Measurements from ENCODE around the gene OSBPL6. TPM values are rescaled to one million over a fixed set of nuclear protein-coding genes. Genes with fewer than 3 reads are reported as not detected.

Gene OSBPL6
- total and polyA plus RNA-seq, 4 donors: 1.3 to 3.3 (median 2.2) TPM

GRCh38 chr2:178250429-178250828 lies 56.1 kb downstream of the OSBPL6 start:
- H3K4me3 ChIP-seq (ENCODE audit: low read depth in 1 of 3, low read length in 3 of 3): no peak overlapping the region
- H3K27me3 ChIP-seq (ENCODE audit: control insufficient read depth in 4 of 4, insufficient read depth in 4 of 4, low read length in 3 of 4): no peaks in the 10 kb centered on the region
- no peak for DNase-seq (ENCODE audit: low spot score)
- WGBS: 78% methylated on average over 6 of the region's 6 CpGs
- no peaks in the 10 kb centered on the region for H3K9me3 ChIP-seq (ENCODE audit: control insufficient read depth in 4 of 4, low read length in 3 of 4)
- no peak overlapping the region for H3K9ac ChIP-seq (ENCODE audit: low read depth in 1 of 2, low read length in 2 of 2)
- no peak overlapping the region for H3K27ac ChIP-seq (ENCODE audit: low read depth in 1 of 2, low read length in 2 of 2)
- H3K36me3 ChIP-seq (ENCODE audit: control insufficient read depth in 4 of 4, insufficient read depth in 3 of 4, low read depth in 1 of 4, low read length in 3 of 4): no peaks in the 10 kb centered on the region
- no peaks in the 10 kb centered on the region for H3K4me1 ChIP-seq (ENCODE audit: control insufficient read depth in 4 of 4, insufficient read depth in 4 of 4, low read length in 3 of 4)
- no peak for TF ChIP-seq TAF1 (conservative IDR thresholded peaks at IDR 0.05)
- no peak for TF ChIP-seq GABPA (IDR thresholded peaks at IDR 0.05 in 1 of 2, conservative IDR thresholded peaks at IDR 0.05 in 1 of 2)
- TF ChIP-seq ZBTB33 (IDR thresholded peaks at IDR 0.05): no peak
- no peak for TF ChIP-seq SP1 (IDR thresholded peaks at IDR 0.05)
- no peak for TF ChIP-seq REST (IDR thresholded peaks at IDR 0.05)
- TF ChIP-seq FOXA1 (IDR thresholded peaks at IDR 0.05): no peak
- no peak for TF ChIP-seq JUND (IDR thresholded peaks at IDR 0.05)

GRCh38 chr2:178251151-178251955 lies 57.0 kb downstream of the OSBPL6 start:
- WGBS: 92% methylated on average over 7 of the region's 7 CpGs

DNA sequence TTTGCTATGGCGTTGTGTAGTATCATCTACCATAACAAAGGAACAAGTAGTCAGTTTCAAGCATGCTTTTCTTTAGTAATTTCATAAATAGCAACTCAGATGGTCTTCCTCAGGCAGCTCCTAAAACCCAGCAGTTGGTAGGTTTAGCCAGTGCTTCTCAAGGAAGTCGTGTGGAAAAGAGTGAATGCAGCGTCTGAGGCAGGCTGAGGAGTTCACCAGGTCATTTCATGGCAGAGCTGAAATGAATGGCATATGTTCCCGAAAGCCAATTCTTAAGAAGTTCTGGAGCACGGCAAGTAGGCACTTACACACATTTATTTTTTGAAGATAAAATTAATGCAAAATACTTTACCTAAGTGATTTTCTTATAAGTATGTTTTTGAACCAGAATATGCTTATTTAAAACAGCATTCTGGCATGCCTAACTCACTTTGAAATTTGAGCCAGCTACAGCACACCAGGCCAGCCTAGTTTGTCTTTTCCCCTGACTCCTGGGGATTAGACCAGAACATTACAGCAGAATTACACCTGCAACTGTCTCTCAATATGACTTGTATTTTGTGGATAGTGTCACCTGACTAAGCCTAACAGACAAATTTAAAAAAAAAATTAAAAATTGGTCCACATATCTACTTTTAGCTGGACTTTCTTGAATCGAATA lies 62.2 kb downstream of the OSBPL6 start:
- 88% methylated on average over 6 of the region's 6 CpGs for WGBS
- TF ChIP-seq, protein P1, sequence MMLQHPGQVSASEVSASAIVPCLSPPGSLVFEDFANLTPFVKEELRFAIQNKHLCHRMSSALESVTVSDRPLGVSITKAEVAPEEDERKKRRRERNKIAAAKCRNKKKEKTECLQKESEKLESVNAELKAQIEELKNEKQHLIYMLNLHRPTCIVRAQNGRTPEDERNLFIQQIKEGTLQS (IDR thresholded peaks at IDR 0.05): no peak
- TF ChIP-seq FOXA1 (IDR thresholded peaks at IDR 0.05) (no peak), HNF4G (IDR thresholded peaks at IDR 0.05) (no peak), HNF4A (conservative IDR thresholded peaks at IDR 0.05) (no peak), EGR1 (IDR thresholded peaks at IDR 0.05; ENCODE audit: low read depth in 2 of 2) (no peak), YY1 (IDR thresholded peaks at IDR 0.05) (no peak), FOXA2 (IDR thresholded peaks at IDR 0.05) (no peak), JUND (IDR thresholded peaks at IDR 0.05) (no peak), RAD21 (IDR thresholded peaks at IDR 0.05) (no peak)
- DNase-seq (ENCODE audit: low spot score): no peak

More at GRCh38 chr2:178251151-178251955, 57.0 kb downstream of the OSBPL6 start:
- no peaks in the 10 kb centered on the region for H3K4me1 ChIP-seq (ENCODE audit: control insufficient read depth in 4 of 4, insufficient read depth in 4 of 4, low read length in 3 of 4)
- H3K27me3 ChIP-seq (ENCODE audit: control insufficient read depth in 4 of 4, insufficient read depth in 4 of 4, low read length in 3 of 4): no peaks in the 10 kb centered on the region
- no peak overlapping the region for H3K4me3 ChIP-seq (ENCODE audit: low read depth in 1 of 3, low read length in 3 of 3)
- H3K36me3 ChIP-seq (ENCODE audit: control insufficient read depth in 4 of 4, insufficient read depth in 3 of 4, low read depth in 1 of 4, low read length in 3 of 4): no peaks in the 10 kb centered on the region
- no peak overlapping the region for H3K9ac ChIP-seq (ENCODE audit: low read depth in 1 of 2, low read length in 2 of 2)
- no peak for TF ChIP-seq GABPA (IDR thresholded peaks at IDR 0.05 in 1 of 2, conservative IDR thresholded peaks at IDR 0.05 in 1 of 2)
- TF ChIP-seq JUND (IDR thresholded peaks at IDR 0.05): no peak
- no peak for TF ChIP-seq FOXA2 (IDR thresholded peaks at IDR 0.05)
- TF ChIP-seq HNF4G (IDR thresholded peaks at IDR 0.05): no peak
- DNase-seq (ENCODE audit: low spot score): no peak
- H3K27ac ChIP-seq (ENCODE audit: low read depth in 1 of 2, low read length in 2 of 2): no peak overlapping the region
- H3K9me3 ChIP-seq (ENCODE audit: control insufficient read depth in 4 of 4, low read length in 3 of 4): no peaks in the 10 kb centered on the region

More for the DNA sequence above, 62.2 kb downstream of the OSBPL6 start:
- no peak overlapping the region for H3K27ac ChIP-seq (ENCODE audit: low read depth in 1 of 2, low read length in 2 of 2)
- no peaks in the 10 kb centered on the region for H3K36me3 ChIP-seq (ENCODE audit: control insufficient read depth in 4 of 4, insufficient read depth in 3 of 4, low read depth in 1 of 4, low read length in 3 of 4)
- H3K9ac ChIP-seq (ENCODE audit: low read depth in 1 of 2, low read length in 2 of 2): no peak overlapping the region
- H3K27me3 ChIP-seq (ENCODE audit: control insufficient read depth in 4 of 4, insufficient read depth in 4 of 4, low read length in 3 of 4): no peaks in the 10 kb centered on the region
- no peaks in the 10 kb centered on the region for H3K4me1 ChIP-seq (ENCODE audit: control insufficient read depth in 4 of 4, insufficient read depth in 4 of 4, low read length in 3 of 4)
- no peak overlapping the region for H3K4me3 ChIP-seq (ENCODE audit: low read depth in 1 of 3, low read length in 3 of 3)
- no peaks in the 10 kb centered on the region for H3K9me3 ChIP-seq (ENCODE audit: control insufficient read depth in 4 of 4, low read length in 3 of 4)

All from liver (tissue), 9 donors.